ENCODE data around the gene USP6NL. TPM values are rescaled to one million over a fixed set of nuclear protein-coding genes. Genes with fewer than 3 reads are reported as not detected.

Gene USP6NL
- total RNA-seq, 1 donor from 2014 or later, result 13.8 TPM

- peaks cover 32% of the 10 kb centered on the region for H3K4me1 Mint-ChIP-seq (ENCODE audit: unreplicated experiment)
Observed at GRCh38 chr10:11529276-11529903, 82.1 kb downstream of the USP6NL start.

GRCh38 chr10:11528286-11528685, 83.2 kb downstream of the USP6NL start:
- no peaks in the 10 kb centered on the region for H3K27me3 Mint-ChIP-seq (ENCODE audit: unreplicated experiment)
- H3K4me3 Mint-ChIP-seq (ENCODE audit: unreplicated experiment), result no peak overlapping the region
- peaks cover 22% of the 10 kb centered on the region for H3K4me1 Mint-ChIP-seq (ENCODE audit: unreplicated experiment)
- DNase-seq (ENCODE audit: extremely low spot score, unreplicated experiment), result no peak
- no peaks in the 10 kb centered on the region for H3K9me3 Mint-ChIP-seq (ENCODE audit: unreplicated experiment)
- peak overlapping the region; percentile 57 for H3K27ac Mint-ChIP-seq (ENCODE audit: unreplicated experiment)
- no peak for TF ChIP-seq CTCF (IDR thresholded peaks at IDR 0.05)
- H3K36me3 Mint-ChIP-seq (ENCODE audit: unreplicated experiment), result peaks cover 4% of the 10 kb centered on the region

More at GRCh38 chr10:11529276-11529903, 82.1 kb downstream of the USP6NL start:
- H3K9me3 Mint-ChIP-seq (ENCODE audit: unreplicated experiment), result no peaks in the 10 kb centered on the region
- no peak for DNase-seq (ENCODE audit: extremely low spot score, unreplicated experiment)
- no peak for TF ChIP-seq CTCF (IDR thresholded peaks at IDR 0.05)
- H3K27me3 Mint-ChIP-seq (ENCODE audit: unreplicated experiment), result no peaks in the 10 kb centered on the region
- no peak overlapping the region for H3K4me3 Mint-ChIP-seq (ENCODE audit: unreplicated experiment)
- H3K36me3 Mint-ChIP-seq (ENCODE audit: unreplicated experiment), result no peaks in the 10 kb centered on the region
- no peak overlapping the region for H3K27ac Mint-ChIP-seq (ENCODE audit: unreplicated experiment)

- Mint-ChIP-seq H3K36me3 (ENCODE audit: unreplicated experiment) (peaks cover 4% of the 10 kb centered on the region), H3K27me3 (ENCODE audit: unreplicated experiment) (no peaks in the 10 kb centered on the region), H3K27ac (ENCODE audit: unreplicated experiment) (peak overlapping the region; percentile 57), H3K4me3 (ENCODE audit: unreplicated experiment) (peak overlapping the region; percentile 19), H3K9me3 (ENCODE audit: unreplicated experiment) (no peaks in the 10 kb centered on the region), H3K4me1 (ENCODE audit: unreplicated experiment) (peaks cover 19% of the 10 kb centered on the region)
- TF ChIP-seq CTCF (IDR thresholded peaks at IDR 0.05), result no peak
- no peak for DNase-seq (ENCODE audit: extremely low spot score, unreplicated experiment)
Observed at GRCh38 chr10:11527691-11528255, 83.7 kb downstream of the USP6NL start.

GRCh38 chr10:11527068-11527467, 84.4 kb downstream of the USP6NL start:
- Mint-ChIP-seq H3K4me3 (ENCODE audit: unreplicated experiment) (no peak overlapping the region), H3K9me3 (ENCODE audit: unreplicated experiment) (no peaks in the 10 kb centered on the region), H3K4me1 (ENCODE audit: unreplicated experiment) (peaks cover 15% of the 10 kb centered on the region), H3K27me3 (ENCODE audit: unreplicated experiment) (no peaks in the 10 kb centered on the region), H3K27ac (ENCODE audit: unreplicated experiment) (no peak overlapping the region), H3K36me3 (ENCODE audit: unreplicated experiment) (peaks cover 4% of the 10 kb centered on the region)
- DNase-seq (ENCODE audit: extremely low spot score, unreplicated experiment), result no peak
- no peak for TF ChIP-seq CTCF (IDR thresholded peaks at IDR 0.05)

GRCh38 chr10:11525503-11525902, 85.9 kb downstream of the USP6NL start:
- DNase-seq (ENCODE audit: extremely low spot score, unreplicated experiment), result no peak
- Mint-ChIP-seq H3K36me3 (ENCODE audit: unreplicated experiment) (peaks cover 4% of the 10 kb centered on the region), H3K4me1 (ENCODE audit: unreplicated experiment) (peaks cover 11% of the 10 kb centered on the region), H3K4me3 (ENCODE audit: unreplicated experiment) (no peak overlapping the region), H3K27ac (ENCODE audit: unreplicated experiment) (no peak overlapping the region), H3K9me3 (ENCODE audit: unreplicated experiment) (no peaks in the 10 kb centered on the region), H3K27me3 (ENCODE audit: unreplicated experiment) (no peaks in the 10 kb centered on the region)
- TF ChIP-seq CTCF (IDR thresholded peaks at IDR 0.05), result no peak

All from osteocyte (in vitro differentiated cells).